B cell (primary cell): ENCODE measurements around the gene RAB3B. TPM values are rescaled to one million over a fixed set of nuclear protein-coding genes. Genes with fewer than 3 reads are reported as not detected.
"Not testable (repeated sequence)": the region's sequence is repeated elsewhere in the genome, so short reads cannot be mapped to it uniquely, and the experiment has no call there.

Experiments used
- ATAC-seq: fragments of 200-7000 bp; cut with Tn5 transposase; one replicate; pipeline ENCODE4 v1.10.0; 2021; ENCODE audit warnings: low read depth, mild to moderate bottlenecking, moderate number of reproducible peaks, moderate library complexity
- CTCF ChIA-PET: fragments of 350-600 bp; sonication (Branson Sonifier 250); formaldehyde crosslinking; loops from one replicate; lab custom pipeline; 2021; ENCODE audit warnings: antibody characterized with exemption, inconsistent platforms; lab: Charles Lee
- POLR2A ChIA-PET: fragments of 350-600 bp; sonication (Branson Sonifier 250); formaldehyde crosslinking; loops from one replicate; lab custom pipeline; 2021; ENCODE audit warnings: antibody characterized with exemption; lab: Charles Lee
- DNase-seq: peaks from one replicate; pipeline ENCODE4 v3.0.0; 2013
- H2AFZ ChIP-seq: 2 replicates; pipeline ENCODE4 v1.6.1; 2012; ENCODE audit warnings: mild to moderate bottlenecking, low read depth, low read length; ENCODE audit not compliant: insufficient read depth, poor library complexity, severe bottlenecking
- H3K27ac ChIP-seq, 2 donors: 1 replicate in 1 of 2; 2 replicates in 1 of 2; pipeline ENCODE4 v1.5.1; 2012 to 2013; ENCODE audit warnings: low read length in 2 of 2, mild to moderate bottlenecking in 2 of 2, moderate library complexity in 1 of 2
- H3K27me3 ChIP-seq, 4 experiments: fragments of 200-600 bp in 1 of 4; sonication (generic) in 1 of 4; replicated peaks in 1 of 4; 1 replicate in 2 of 4; 2 replicates in 2 of 4; pipeline versions ENCODE4 v1.6.1 to v1.7.0; 2013 to 2016; ENCODE audit warnings: low read length in 3 of 4, mild to moderate bottlenecking in 2 of 4, mixed read lengths in 1 of 4, moderate library complexity in 1 of 4; ENCODE audit not compliant: insufficient read depth in 4 of 4, control insufficient read depth in 3 of 4; ENCODE audit errors: control extremely low read depth in 1 of 4
- H3K36me3 ChIP-seq, 2 experiments: replicated peaks in 1 of 2; 1 replicate in 1 of 2; 2 replicates in 1 of 2; pipeline versions ENCODE4 v1.6.1 to v1.7.1; 2013; ENCODE audit warnings: low read length in 1 of 2; ENCODE audit not compliant: insufficient read depth in 2 of 2, control insufficient read depth in 1 of 2; ENCODE audit errors: control extremely low read depth in 1 of 2, extremely low read depth in 1 of 2
- H3K4me1 ChIP-seq, 2 donors: fragments of 200-600 bp in 1 of 2; sonication (generic) in 1 of 2; 1 replicate in 1 of 2; 2 replicates in 1 of 2; pipeline versions ENCODE4 v1.5.1 to v1.6.1; 2013 to 2017; ENCODE audit warnings: low read length in 2 of 2; ENCODE audit not compliant: control insufficient read depth in 2 of 2, insufficient read depth in 2 of 2
- H3K4me2 ChIP-seq: replicated peaks from 2 replicates; pipeline ENCODE3; 2012; ENCODE audit warnings: mild to moderate bottlenecking, low read depth, low read length; ENCODE audit not compliant: poor library complexity, severe bottlenecking
- H3K4me3 ChIP-seq, 5 experiments: fragments of 200-600 bp in 1 of 5; sonication (generic) in 1 of 5; 1 replicate in 3 of 5; 2 replicates in 2 of 5; pipeline versions ENCODE4 v1.5.1 to v1.7.0; 2011 to 2016; ENCODE audit warnings: low read length in 4 of 5, mild to moderate bottlenecking in 4 of 5, low read depth in 2 of 5, control low read depth in 1 of 5, moderate library complexity in 1 of 5; ENCODE audit not compliant: insufficient read depth in 1 of 5; ENCODE audit errors: control extremely low read depth in 1 of 5, extremely low read depth in 1 of 5
- H3K79me2 ChIP-seq: fragments of 200-600 bp; sonication (generic); one replicate; pipeline ENCODE4 v1.6.0; 2016; ENCODE audit warnings: low read length; ENCODE audit not compliant: control insufficient read depth, insufficient read depth
- H3K9ac ChIP-seq: fragments of 200-600 bp; sonication (generic); 2 replicates; pipeline ENCODE4 v1.6.1; 2017; ENCODE audit warnings: mild to moderate bottlenecking, low read length, moderate library complexity
- H3K9me3 ChIP-seq, 3 donors: one replicate each; pipeline versions ENCODE4 v1.6.1 to v1.7.1; 2013; ENCODE audit warnings: low read length in 2 of 3; ENCODE audit not compliant: control insufficient read depth in 2 of 3, insufficient read depth in 1 of 3; ENCODE audit errors: control extremely low read depth in 1 of 3
- H4K20me1 ChIP-seq: 2 replicates; pipeline ENCODE4 v1.6.0; 2012; ENCODE audit warnings: mild to moderate bottlenecking, low read length; ENCODE audit not compliant: insufficient read depth, control insufficient read depth, poor library complexity, severe bottlenecking
- H3K27ac Mint-ChIP-seq: one replicate; pipeline ENCODE4 v1.8.0; 2021; ENCODE audit warnings: mixed read lengths
- H3K27me3 Mint-ChIP-seq: one replicate; pipeline ENCODE4 v1.8.0; 2021; ENCODE audit warnings: mixed read lengths
- H3K4me1 Mint-ChIP-seq: one replicate; pipeline ENCODE4 v1.8.0; 2021; ENCODE audit warnings: mixed read lengths
- H3K4me3 Mint-ChIP-seq: one replicate; pipeline ENCODE4 v1.8.0; 2021; ENCODE audit warnings: mixed read lengths
- H3K9me3 Mint-ChIP-seq: one replicate; pipeline ENCODE4 v1.8.0; 2022; ENCODE audit warnings: mixed read lengths; ENCODE audit not compliant: insufficient read depth
- EZH2 ChIP-seq: IDR thresholded peaks from 2 replicates; pipeline ENCODE4 v1.6.1; 2012; ENCODE audit warnings: borderline replicate concordance, low read depth, mild to moderate bottlenecking, moderate library complexity, low read length; ENCODE audit not compliant: insufficient read depth, poor library complexity, severe bottlenecking
- WGBS: methylation state at CpG from one replicate; pipeline ENCODE4 v1.1.5; 2013; ENCODE audit warnings: missing lambda C conversion rate; ENCODE audit not compliant: insufficient coverage; 5-methylcytosine and 5-hydroxymethylcytosine counted together
- intact Hi-C: fragments of 100-400 bp; cut with micrococcal nuclease; formaldehyde crosslinking; loops from one replicate; pipeline ENCODE4 v1.10.0; 2022
- polyA plus RNA-seq: library from polyadenylated mRNA; depleted of rRNA; stranded (reverse); fragments of >200 nt; gene quantifications from 2 replicates; pipeline ENCODE4 v1.2.3, GENCODE V29; 2012
- total RNA-seq, 2 donors: library from RNA; stranded (reverse); fragments of 120-200 nt in 1 of 2; gene quantifications; 1 replicate in 1 of 2; 2 replicates in 1 of 2; pipeline versions ENCODE4 v1.2.3 to v1.2.4, GENCODE V29; 2013 to 2022
- TF ChIP-seq, protein P1 (sequence below): fragments of 200-600 bp; IDR thresholded peaks from one replicate; pipeline ENCODE4 v1.8.0; 2022; ENCODE audit warnings: antibody characterized with exemption, mild to moderate bottlenecking

RAB3B gene
- total and polyA plus RNA-seq, 2 donors (not counting 1 experiment from before 2014, with no cell fraction given): 0.02 TPM; not detected in 1

- Histone ChIP-seq H2AFZ (peak overlapping the region; percentile 94), H3K4me2 (peak overlapping the region; percentile 91), H3K36me3 (peaks cover 0 to 8% of the 10 kb centered on the region in 2 experiments), H4K20me1 (peaks cover 26% of the 10 kb centered on the region), H3K27ac (peak overlapping the region; percentile 71 to 86), H3K4me3 (peak overlapping the region; percentile 73 to 86 (median 83)), H3K4me1 (peaks cover 16 to 22% of the 10 kb centered on the region in 2 donors), H3K9ac (peak overlapping the region; percentile 93), H3K9me3 (no peaks in the 10 kb centered on the region), H3K27me3 (no peaks in the 10 kb centered on the region), H3K79me2 (peaks cover 24% of the 10 kb centered on the region)
- WGBS: 5% methylated on average over 24 of the region's 24 CpGs
- DNase-seq (peak; percentile 38), ATAC-seq (peak; percentile 18)
- Mint-ChIP-seq H3K27ac (peak overlapping the region; percentile 96), H3K9me3 (no peaks in the 10 kb centered on the region), H3K4me3 (peak overlapping the region; percentile 97), H3K4me1 (peaks cover 34% of the 10 kb centered on the region), H3K27me3 (no peaks in the 10 kb centered on the region)
- TF ChIP-seq, protein P1, sequence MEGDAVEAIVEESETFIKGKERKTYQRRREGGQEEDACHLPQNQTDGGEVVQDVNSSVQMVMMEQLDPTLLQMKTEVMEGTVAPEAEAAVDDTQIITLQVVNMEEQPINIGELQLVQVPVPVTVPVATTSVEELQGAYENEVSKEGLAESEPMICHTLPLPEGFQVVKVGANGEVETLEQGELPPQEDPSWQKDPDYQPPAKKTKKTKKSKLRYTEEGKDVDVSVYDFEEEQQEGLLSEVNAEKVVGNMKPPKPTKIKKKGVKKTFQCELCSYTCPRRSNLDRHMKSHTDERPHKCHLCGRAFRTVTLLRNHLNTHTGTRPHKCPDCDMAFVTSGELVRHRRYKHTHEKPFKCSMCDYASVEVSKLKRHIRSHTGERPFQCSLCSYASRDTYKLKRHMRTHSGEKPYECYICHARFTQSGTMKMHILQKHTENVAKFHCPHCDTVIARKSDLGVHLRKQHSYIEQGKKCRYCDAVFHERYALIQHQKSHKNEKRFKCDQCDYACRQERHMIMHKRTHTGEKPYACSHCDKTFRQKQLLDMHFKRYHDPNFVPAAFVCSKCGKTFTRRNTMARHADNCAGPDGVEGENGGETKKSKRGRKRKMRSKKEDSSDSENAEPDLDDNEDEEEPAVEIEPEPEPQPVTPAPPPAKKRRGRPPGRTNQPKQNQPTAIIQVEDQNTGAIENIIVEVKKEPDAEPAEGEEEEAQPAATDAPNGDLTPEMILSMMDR: no peak
- no peak for TF ChIP-seq EZH2
- ChIA-PET POLR2A (interaction anchor here (0.6 to 2.2 kb wide), 3 partner anchors 21 to 664 kb away, joined by 4 to 9 read pairs (median 5); partner anchors contain the start of gene TXNDC12), CTCF (no interaction called here)
- intact Hi-C loops: loop anchor here (1.0 kb wide), 1 partner anchor 24 kb away; the partner anchor contains the start of gene BTF3L4
Measured at GRCh38 chr1:52032785-52033131, 42.3 kb upstream of the RAB3B start.

DNA sequence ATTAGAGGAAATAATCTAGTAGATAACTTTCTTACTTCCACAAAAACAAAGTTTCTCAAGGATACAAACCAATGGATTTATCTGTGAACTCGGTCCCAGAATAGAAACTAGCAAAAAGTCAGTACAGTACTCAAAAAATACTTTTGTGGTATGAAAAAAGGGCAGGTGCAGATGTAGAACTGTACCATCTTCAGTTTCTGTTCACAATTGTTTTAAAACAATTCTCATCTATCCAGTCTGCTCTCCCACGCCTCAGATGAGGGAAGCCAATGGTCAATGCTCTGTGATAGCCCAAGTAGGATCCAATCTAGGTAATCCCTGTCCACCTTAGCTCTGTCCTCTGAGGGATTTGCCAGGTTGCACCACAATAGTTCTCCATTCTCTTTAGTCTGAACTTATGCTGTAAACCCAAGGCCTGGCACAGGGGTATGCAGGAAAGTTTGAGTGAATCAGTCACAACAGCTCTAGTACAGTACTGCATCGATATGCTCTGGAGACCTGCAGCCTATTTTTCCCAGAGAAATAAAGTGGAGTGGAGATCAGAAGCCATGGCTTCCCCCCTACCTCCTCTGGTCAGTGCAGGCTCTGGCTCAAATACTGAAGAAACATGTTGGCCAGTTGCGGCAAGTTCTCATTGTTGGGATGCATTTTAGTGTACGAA lies 41.8 kb upstream of the RAB3B start:
- Histone ChIP-seq H3K4me2 (peak overlapping the region; percentile 91), H3K4me1 (peaks cover 16 to 22% of the 10 kb centered on the region in 2 donors), H3K79me2 (peaks cover 24% of the 10 kb centered on the region), H3K27ac (no peak overlapping the region), H4K20me1 (peaks cover 26% of the 10 kb centered on the region), H3K36me3 (peaks cover 0 to 5% of the 10 kb centered on the region in 2 experiments), H3K9ac (peak overlapping the region; percentile 93), H2AFZ (peak overlapping the region; percentile 94), H3K27me3 (no peaks in the 10 kb centered on the region), H3K4me3 (peak overlapping the region; percentile 73 to 86 (median 83)), H3K9me3 (no peaks in the 10 kb centered on the region)
- H3K4me3 Mint-ChIP-seq: peak overlapping the region; percentile 97
- no peak for ATAC-seq
- intact Hi-C loops: no loop called here
- no peaks in the 10 kb centered on the region for H3K9me3 Mint-ChIP-seq
- TF ChIP-seq EZH2: no peak
- TF ChIP-seq, protein P1: no peak
- H3K27ac Mint-ChIP-seq: peak overlapping the region; percentile 96
- H3K4me1 Mint-ChIP-seq: peaks cover 34% of the 10 kb centered on the region
- WGBS: 44% methylated on average over 3 of the region's 5 CpGs
- no peak for DNase-seq
- H3K27me3 Mint-ChIP-seq: no peaks in the 10 kb centered on the region
- CTCF ChIA-PET: no interaction called here
- POLR2A ChIA-PET: interaction anchor here (0.6 to 2.2 kb wide), 3 partner anchors 22 to 664 kb away, joined by 4 to 9 read pairs (median 5); partner anchors contain the start of gene TXNDC12

DNA sequence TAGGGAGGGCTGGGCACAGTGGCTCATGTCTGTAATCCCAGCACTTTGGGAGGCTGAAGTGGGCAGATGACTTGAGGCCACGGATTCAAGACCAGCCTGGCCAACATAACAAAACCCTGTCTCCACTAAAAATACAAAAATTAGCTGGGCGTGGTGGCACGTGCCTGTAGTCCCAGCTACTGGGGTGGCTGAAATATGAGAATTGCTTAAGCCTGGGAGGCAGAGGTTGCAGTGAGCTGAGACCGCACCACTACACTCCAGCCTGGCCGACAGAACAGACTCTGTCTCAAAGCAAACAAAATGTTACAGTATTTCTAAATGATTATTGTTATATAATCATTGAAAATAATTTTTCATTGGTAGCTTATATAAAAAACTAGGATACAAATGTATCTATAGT lies 38.3 kb upstream of the RAB3B start:
- H3K9me3 ChIP-seq, H3K27me3 Mint-ChIP-seq, H2AFZ ChIP-seq, H3K27ac ChIP-seq, H3K4me3 Mint-ChIP-seq, ATAC-seq, H3K27me3 ChIP-seq, H3K4me2 ChIP-seq, CTCF ChIA-PET, DNase-seq, H3K9me3 Mint-ChIP-seq, intact Hi-C loops, POLR2A ChIA-PET, H3K9ac ChIP-seq, H3K27ac Mint-ChIP-seq, H3K4me3 ChIP-seq: not testable (repeated sequence)
- peaks cover 30% of the 10 kb centered on the region for H3K4me1 Mint-ChIP-seq
- WGBS: 100% methylated on average over 1 of the region's 5 CpGs
- Histone ChIP-seq H3K79me2 (peaks cover 24% of the 10 kb centered on the region), H4K20me1 (peaks cover 26% of the 10 kb centered on the region), H3K36me3 (peaks cover 10 to 25% of the 10 kb centered on the region in 2 experiments), H3K4me1 (peaks cover 16 to 20% of the 10 kb centered on the region in 2 donors)
